ENCODE results near the gene GARIN5A. TPM values are rescaled to one million over a fixed set of nuclear protein-coding genes. Genes with fewer than 3 reads are reported as not detected.

GARIN5A gene
- total RNA-seq, 3 donors from 2014 or later = 1.7 to 3.0 (median 2.6) TPM

DNA sequence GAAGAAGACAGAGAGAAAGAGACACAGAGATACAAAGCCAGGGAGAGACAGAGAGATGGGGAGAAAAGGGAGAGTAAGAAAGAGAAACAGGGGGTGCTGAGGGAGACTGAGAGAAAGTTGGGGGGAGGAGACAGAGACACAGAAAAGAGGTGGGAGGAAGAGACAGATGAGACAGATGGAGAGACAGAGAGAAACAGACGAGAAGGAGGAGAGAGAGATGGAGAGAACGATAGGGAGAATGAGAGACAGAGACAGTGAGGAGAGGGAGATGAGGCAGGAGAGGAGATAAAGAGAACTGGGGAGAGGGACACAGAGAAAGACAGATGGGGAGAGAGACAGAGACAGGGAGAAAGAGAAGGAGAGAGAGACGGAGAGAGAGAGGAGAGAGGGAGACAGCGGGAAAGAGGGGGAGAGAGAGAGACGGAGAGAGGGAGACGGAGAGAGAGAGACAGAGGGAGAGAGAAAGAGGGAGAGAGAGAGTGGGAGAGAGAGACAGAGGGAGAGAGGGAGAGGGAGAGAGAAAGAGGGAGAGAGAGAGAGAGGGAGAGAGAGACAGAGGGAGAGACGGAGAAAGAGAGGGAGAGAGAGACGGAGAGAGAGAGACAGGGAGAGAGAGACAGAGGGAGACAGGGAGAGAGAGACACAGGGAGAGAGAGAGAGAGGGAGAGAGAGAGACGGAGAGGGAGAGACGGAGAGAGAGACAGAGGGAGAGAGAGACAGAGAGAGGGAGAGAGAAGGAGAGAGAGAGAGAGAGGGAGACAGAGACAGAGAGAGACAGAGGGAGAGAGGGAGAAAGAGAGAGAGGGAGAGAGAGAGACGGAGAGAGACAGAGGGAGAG is 21.8 kb upstream of the GARIN5A start:
- TF ChIP-seq, protein P1, sequence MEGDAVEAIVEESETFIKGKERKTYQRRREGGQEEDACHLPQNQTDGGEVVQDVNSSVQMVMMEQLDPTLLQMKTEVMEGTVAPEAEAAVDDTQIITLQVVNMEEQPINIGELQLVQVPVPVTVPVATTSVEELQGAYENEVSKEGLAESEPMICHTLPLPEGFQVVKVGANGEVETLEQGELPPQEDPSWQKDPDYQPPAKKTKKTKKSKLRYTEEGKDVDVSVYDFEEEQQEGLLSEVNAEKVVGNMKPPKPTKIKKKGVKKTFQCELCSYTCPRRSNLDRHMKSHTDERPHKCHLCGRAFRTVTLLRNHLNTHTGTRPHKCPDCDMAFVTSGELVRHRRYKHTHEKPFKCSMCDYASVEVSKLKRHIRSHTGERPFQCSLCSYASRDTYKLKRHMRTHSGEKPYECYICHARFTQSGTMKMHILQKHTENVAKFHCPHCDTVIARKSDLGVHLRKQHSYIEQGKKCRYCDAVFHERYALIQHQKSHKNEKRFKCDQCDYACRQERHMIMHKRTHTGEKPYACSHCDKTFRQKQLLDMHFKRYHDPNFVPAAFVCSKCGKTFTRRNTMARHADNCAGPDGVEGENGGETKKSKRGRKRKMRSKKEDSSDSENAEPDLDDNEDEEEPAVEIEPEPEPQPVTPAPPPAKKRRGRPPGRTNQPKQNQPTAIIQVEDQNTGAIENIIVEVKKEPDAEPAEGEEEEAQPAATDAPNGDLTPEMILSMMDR (IDR thresholded peaks at IDR 0.05) = no peak
- no peaks in the 10 kb centered on the region for H3K36me3 ChIP-seq (ENCODE audit: low read depth)
- H3K4me1 ChIP-seq (ENCODE audit: low read depth) = no peaks in the 10 kb centered on the region
- DNase-seq (no peak), ATAC-seq (no peak)
- no peaks in the 10 kb centered on the region for H3K9me3 ChIP-seq
- no peak overlapping the region for H3K4me3 ChIP-seq
- intact Hi-C loops (cut with DNase I, micrococcal nuclease) = no loop called here

DNA sequence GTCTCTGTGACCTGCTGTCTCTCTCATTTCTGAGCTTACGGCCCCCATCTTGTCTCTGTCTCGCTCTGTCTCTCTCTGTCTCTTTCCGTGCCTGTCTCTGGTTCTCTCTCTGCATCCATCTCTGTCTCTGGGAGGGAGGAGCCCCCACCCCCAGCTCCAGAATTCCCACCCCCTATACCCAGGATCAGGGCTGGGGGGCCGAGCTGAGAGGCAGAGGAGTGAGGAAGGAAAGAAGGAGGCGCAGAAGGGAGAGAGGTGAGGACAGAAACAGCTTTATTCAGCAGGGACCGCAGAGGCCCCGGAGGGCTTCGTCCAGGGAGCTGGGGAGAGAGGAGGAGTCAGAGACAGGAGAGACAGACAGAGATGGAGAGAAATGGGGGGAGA is 20.4 kb upstream of the GARIN5A start:
- Histone ChIP-seq H3K9me3 (no peaks in the 10 kb centered on the region), H3K4me1 (ENCODE audit: low read depth) (no peaks in the 10 kb centered on the region)
- ATAC-seq = no peak

DNA sequence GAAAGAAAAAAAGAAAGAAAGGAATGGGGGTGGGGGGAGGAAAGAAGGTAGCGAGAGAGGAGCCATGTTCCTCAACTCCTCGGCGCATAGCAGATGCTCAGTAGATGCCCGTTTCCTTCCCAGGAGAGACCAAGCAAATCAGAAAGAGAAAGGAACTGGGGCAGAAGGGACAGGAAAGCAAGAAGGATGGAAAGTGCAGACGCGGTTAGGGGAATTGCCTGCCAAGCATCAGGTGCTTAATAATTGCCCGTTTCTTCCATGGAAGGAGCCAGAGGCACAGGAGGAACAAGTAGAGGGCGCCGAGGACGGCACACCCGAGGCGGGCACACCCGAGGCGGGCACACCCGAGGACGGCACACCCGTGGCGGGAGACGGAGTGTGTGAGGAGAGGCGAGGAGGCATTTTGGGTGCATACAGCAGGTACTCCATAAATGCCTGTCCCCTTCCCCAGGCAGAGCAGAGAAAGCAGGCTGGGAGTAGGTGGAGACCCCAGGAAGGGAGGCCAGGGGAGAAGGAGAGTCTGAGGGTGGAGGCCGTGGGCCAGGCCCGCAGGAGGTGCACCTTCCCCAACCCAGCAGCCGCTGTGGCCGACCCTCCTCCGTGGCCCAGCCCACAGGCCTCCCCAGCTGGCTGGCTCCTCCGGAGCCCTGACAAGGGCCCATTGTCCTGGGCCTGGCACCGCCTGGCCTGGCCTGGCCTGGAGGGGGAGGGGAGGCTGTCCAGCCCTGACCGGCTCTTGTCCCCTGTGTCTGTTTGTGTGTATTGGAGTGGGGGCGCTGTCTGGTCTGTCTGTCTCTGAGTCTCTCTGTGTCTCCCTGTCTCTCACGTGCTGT is 19.8 kb upstream of the GARIN5A start:
- H3K9me3 ChIP-seq = no peaks in the 10 kb centered on the region
- peak; percentile 20 for ATAC-seq
- H3K4me1 ChIP-seq (ENCODE audit: low read depth) = no peaks in the 10 kb centered on the region
- no peak overlapping the region for H3K4me3 ChIP-seq
- peak in 1 of 3 donors; percentile 24 for DNase-seq
- TF ChIP-seq, protein P1 (IDR thresholded peaks at IDR 0.05) = no peak
- intact Hi-C loops (cut with DNase I, micrococcal nuclease) = no loop called here
- H3K36me3 ChIP-seq (ENCODE audit: low read depth) = no peaks in the 10 kb centered on the region

More for the DNA sequence above, 20.4 kb upstream of the GARIN5A start:
- intact Hi-C loops (cut with DNase I, micrococcal nuclease) = no loop called here
- no peaks in the 10 kb centered on the region for H3K36me3 ChIP-seq (ENCODE audit: low read depth)
- DNase-seq = peak in 1 of 3 donors; percentile 13
- TF ChIP-seq, protein P1 (IDR thresholded peaks at IDR 0.05) = no peak
- H3K4me3 ChIP-seq = no peak overlapping the region

DNA sequence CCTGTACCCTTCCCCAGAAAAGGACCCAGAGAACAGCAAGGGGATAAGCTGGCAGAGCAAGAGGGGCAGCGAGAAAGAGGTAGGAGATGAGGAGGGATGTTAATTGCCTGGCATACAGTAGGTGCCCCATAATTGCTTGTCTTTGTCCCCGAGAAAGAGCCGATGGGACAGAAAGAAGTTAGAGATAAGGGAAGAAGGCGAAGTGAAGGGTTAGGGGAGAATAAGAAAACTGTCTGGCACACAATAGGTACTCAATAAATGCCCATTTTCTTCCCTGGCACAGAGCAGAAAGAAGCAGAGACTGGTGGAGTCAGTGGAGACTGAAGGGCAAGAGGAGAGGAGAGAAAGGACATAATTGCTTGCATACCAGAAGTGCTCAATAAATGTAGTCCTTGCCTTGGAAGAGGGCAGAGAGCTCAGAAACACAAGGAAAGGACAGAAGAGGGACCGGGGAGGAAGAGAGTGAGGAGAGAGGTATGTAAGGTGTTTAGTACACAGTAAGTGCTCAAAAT is 18.4 kb upstream of the GARIN5A start:
- ATAC-seq (no peak), DNase-seq (no peak)
- H3K4me3 ChIP-seq = no peak overlapping the region
- H3K9me3 ChIP-seq = no peaks in the 10 kb centered on the region
- TF ChIP-seq, protein P1 (IDR thresholded peaks at IDR 0.05) = no peak
- H3K36me3 ChIP-seq (ENCODE audit: low read depth) = no peaks in the 10 kb centered on the region
- H3K4me1 ChIP-seq (ENCODE audit: low read depth) = no peaks in the 10 kb centered on the region
- intact Hi-C loops (cut with DNase I, micrococcal nuclease) = no loop called here

DNA sequence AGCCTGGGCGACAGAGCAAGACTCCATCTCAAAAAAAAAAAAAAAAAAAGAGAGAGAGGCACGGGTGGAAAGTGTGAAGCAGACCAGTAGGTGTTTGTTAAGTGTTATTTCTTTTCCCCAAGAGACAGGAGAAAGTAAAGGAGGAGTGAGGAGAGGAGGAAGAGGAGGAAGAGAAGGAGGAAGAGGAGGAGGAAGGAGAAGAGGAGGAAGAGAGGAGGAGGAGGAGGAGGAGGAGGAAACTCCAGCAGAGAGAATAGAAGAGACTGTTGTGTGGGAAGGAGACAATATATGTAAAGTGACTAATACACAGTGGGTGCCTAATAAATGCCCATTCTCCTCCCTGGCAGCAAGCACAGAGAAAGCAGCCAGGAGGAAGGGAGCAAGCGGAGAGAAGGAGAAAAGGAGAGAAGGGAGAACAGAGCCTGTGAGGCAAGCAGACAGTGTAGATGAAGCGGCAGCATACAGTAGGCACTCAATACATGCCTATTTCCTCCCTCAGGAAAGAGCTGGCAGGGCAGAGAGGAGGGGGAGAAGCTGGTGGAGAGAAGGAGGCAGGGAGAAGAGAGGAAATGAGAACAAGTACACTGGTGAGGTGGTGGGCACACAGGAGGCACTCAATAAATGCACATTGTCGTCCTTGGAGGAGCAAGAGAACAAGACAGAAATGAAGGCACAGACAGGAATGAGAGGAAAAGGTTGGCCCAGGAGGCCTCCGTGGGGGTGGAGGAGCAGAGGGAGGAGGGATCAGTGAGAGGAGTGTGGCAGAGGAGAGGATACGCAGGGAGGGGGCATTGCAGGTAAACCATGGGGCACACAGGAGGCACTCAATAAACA is 17.8 kb upstream of the GARIN5A start:
- intact Hi-C loops (cut with DNase I, micrococcal nuclease) = no loop called here
- no peak for ATAC-seq
- Histone ChIP-seq H3K4me1 (ENCODE audit: low read depth) (no peaks in the 10 kb centered on the region), H3K36me3 (ENCODE audit: low read depth) (no peaks in the 10 kb centered on the region), H3K4me3 (no peak overlapping the region), H3K9me3 (no peaks in the 10 kb centered on the region)
- TF ChIP-seq, protein P1 (IDR thresholded peaks at IDR 0.05) = no peak
- peak in 1 of 3 donors; percentile 1 for DNase-seq

Measured in mucosa of descending colon (tissue), 3 donors.